Memory B cell (primary cell): ENCODE measurements around the gene ARL5A.

Source experiments
- ATAC-seq: fragments of 150-1000 bp; cut with Tn5 transposase; 2 replicates; pipeline ENCODE4 v1.10.0; 2021; ENCODE audit warnings: low read depth, mild to moderate bottlenecking, moderate library complexity
- DNase-seq, 2 donors: peaks; one replicate each; pipeline ENCODE4 v3.0.0; 2022; ENCODE audit warnings: low spot score in 2 of 2
- H3K27ac Mint-ChIP-seq: one replicate; pipeline ENCODE4 v1.8.0; 2022; ENCODE audit warnings: mild to moderate bottlenecking, moderate library complexity, mixed read lengths
- H3K27me3 Mint-ChIP-seq: one replicate; pipeline ENCODE4 v1.8.0; 2022; ENCODE audit warnings: mixed read lengths
- H3K36me3 Mint-ChIP-seq: one replicate; pipeline ENCODE4 v1.8.0; 2022; ENCODE audit warnings: mild to moderate bottlenecking, mixed read lengths
- H3K4me1 Mint-ChIP-seq: one replicate; pipeline ENCODE4 v1.8.0; 2022; ENCODE audit warnings: mixed read lengths
- H3K4me3 Mint-ChIP-seq: one replicate; pipeline ENCODE4 v1.8.0; 2022; ENCODE audit warnings: mild to moderate bottlenecking, moderate library complexity, mixed read lengths
- H3K9me3 Mint-ChIP-seq: one replicate; pipeline ENCODE4 v1.8.0; 2022; ENCODE audit warnings: mixed read lengths

The ARL5A gene

DNA sequence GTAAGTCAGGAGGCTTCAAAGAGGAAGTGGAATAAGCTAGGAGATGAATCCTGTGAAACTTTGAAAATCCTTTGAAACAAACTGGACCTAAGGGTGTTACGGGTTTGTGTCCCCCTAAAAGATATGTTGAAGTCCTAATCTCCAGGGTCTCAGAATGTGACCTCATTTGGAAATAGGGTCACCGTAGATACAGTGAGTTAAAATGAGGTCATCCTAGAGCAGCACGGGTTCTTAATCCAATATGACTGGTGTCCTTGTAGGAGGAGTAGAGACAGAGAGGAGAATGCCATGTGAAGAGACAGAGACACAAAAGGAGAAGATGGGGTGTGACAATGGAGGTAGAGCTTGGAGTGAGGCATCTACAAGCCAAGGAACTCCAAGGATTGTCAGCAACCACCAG, 67.0 kb downstream of the ARL5A start:
- DNase-seq (no peak), ATAC-seq (no peak)
- peaks cover 1% of the 10 kb centered on the region for H3K9me3 Mint-ChIP-seq
- no peak overlapping the region for H3K27ac Mint-ChIP-seq
- H3K4me1 Mint-ChIP-seq: peaks cover 39% of the 10 kb centered on the region
- H3K4me3 Mint-ChIP-seq: no peak overlapping the region
- H3K36me3 Mint-ChIP-seq: peaks cover 5% of the 10 kb centered on the region
- no peaks in the 10 kb centered on the region for H3K27me3 Mint-ChIP-seq

DNA sequence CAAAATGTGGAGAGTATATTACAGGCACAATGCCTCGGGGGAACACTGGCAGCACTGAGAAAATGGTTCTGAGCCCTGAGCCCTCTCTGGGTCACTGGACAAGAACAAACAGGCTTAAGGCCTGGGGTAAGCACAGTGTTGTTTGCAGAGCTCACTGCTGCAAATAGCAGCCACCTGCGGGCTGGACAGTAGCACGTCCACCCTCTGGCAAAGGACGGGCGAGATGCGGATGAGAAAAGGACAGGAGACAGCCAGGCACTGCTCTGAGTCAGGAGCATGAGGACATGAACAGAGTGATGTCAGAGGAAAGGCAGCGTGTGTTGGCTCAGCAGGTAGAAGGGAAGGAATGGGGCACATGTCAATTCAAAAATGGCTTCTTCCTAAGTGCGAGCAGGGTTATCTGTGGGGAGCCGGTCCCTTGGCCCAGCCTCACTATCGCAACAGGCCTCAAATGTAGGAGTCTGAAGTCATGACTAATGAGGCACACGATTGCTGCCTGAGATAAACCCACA, 68.0 kb downstream of the ARL5A start:
- peaks cover 30% of the 10 kb centered on the region for H3K4me1 Mint-ChIP-seq

DNA sequence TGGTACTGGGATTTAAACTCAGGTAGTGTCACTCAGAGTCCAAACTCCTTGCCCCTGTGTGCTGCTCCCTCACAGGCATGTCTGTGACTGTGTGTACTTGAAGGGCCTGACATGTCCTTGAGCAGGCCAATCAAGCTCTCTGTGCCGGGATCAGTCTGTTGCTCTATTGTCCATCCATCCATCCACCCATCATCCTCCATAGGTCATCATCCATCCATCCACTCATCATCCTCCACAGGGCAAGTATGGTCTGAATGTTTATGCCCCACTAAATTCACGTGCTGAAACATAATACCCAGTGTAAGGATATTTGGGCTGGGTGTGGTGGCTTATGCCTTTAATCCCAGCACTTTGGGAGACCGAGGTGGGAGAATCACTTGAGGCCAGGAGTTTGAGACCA, 69.5 kb downstream of the ARL5A start:
- H3K4me3 Mint-ChIP-seq: no peak overlapping the region
- peaks cover 1% of the 10 kb centered on the region for H3K9me3 Mint-ChIP-seq
- no peak overlapping the region for H3K27ac Mint-ChIP-seq
- H3K4me1 Mint-ChIP-seq: peaks cover 18% of the 10 kb centered on the region
- no peak for DNase-seq
- peaks cover 5% of the 10 kb centered on the region for H3K36me3 Mint-ChIP-seq
- no peak for ATAC-seq
- H3K27me3 Mint-ChIP-seq: no peaks in the 10 kb centered on the region

More for the DNA sequence above, 68.0 kb downstream of the ARL5A start:
- no peaks in the 10 kb centered on the region for H3K27me3 Mint-ChIP-seq
- peaks cover 1% of the 10 kb centered on the region for H3K9me3 Mint-ChIP-seq
- no peak overlapping the region for H3K4me3 Mint-ChIP-seq
- ATAC-seq (no peak), DNase-seq (no peak)
- H3K27ac Mint-ChIP-seq: no peak overlapping the region
- H3K36me3 Mint-ChIP-seq: peaks cover 5% of the 10 kb centered on the region

DNA sequence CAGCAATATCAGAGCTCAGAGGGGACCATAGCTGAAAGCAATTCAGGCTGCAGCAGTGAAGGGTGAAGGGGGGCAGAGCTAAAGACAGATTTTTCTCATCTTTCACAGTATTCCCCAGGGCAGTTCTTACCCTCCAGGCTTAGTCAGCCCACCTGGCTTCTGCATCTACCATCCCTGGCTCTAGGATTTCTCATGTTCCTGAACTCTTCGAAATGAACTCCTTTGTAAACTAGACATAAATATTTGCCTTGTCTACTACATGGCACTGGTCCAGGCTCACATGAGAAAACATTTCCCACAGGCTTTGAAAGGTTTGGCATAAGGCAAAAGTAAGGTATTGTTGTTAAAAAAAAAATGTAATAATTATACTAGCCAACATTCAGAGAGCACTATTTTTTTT, 70.4 kb downstream of the ARL5A start:
- Mint-ChIP-seq H3K27me3 (no peaks in the 10 kb centered on the region), H3K4me1 (peaks cover 12% of the 10 kb centered on the region), H3K4me3 (no peak overlapping the region), H3K9me3 (peaks cover 1% of the 10 kb centered on the region), H3K36me3 (peaks cover 5% of the 10 kb centered on the region), H3K27ac (no peak overlapping the region)
- DNase-seq: no peak
- ATAC-seq: no peak

DNA sequence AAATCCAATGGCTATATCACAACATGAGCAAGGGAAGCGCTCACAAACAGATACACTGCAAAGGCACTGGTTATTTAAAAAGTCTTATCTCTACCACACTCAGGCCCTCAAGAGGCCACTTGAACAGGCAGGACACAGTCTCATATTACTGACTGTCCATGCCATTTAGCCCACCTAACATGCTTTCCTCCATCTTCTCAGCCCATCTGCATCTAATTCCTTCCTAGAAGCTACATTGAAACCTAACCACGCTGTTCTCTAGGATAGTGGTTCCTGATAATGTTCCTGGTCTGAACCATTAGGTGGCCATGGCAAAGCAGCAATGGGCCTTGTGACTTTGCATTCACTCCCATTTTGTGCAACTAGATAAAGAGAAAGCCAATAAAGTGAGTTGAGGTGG, 71.4 kb downstream of the ARL5A start:
- peaks cover 12% of the 10 kb centered on the region for H3K4me1 Mint-ChIP-seq
- peaks cover 1% of the 10 kb centered on the region for H3K9me3 Mint-ChIP-seq
- no peaks in the 10 kb centered on the region for H3K27me3 Mint-ChIP-seq
- no peak for ATAC-seq
- no peak overlapping the region for H3K4me3 Mint-ChIP-seq
- no peak for DNase-seq
- peaks cover 5% of the 10 kb centered on the region for H3K36me3 Mint-ChIP-seq
- H3K27ac Mint-ChIP-seq: no peak overlapping the region

DNA sequence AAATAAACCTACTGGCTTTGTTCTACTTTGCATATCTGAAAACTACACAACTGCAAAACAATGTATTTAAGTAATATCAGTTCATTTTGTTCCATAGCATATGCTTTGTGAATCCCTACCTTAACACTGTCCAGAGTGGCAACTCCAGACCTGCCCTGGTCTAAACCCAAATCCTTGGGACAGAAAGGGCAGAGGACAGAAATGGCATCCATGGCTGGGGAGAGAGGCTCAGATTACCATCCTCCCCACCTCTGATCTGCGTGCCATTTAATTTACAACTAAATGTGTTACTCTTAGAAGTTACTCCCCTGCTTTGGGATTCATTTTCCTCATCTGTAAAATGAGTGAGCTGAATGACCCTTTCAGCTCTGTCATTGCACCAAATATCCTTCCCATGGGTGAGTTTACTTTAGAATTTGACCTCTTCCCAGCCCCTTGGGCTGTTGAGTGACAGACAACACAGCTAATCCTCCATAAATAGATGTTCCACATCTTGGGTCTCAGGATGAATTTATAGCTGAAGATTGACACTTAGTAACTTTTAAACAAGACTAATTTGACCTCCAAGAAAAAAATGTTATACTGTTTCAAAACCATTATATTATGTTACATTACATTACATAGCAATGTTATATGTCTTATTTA, 73.8 kb downstream of the ARL5A start:
- no peak overlapping the region for H3K27ac Mint-ChIP-seq
- ATAC-seq (no peak), DNase-seq (no peak)
- H3K9me3 Mint-ChIP-seq: peaks cover 1% of the 10 kb centered on the region
- peaks cover 9% of the 10 kb centered on the region for H3K4me1 Mint-ChIP-seq
- no peaks in the 10 kb centered on the region for H3K27me3 Mint-ChIP-seq
- H3K4me3 Mint-ChIP-seq: no peak overlapping the region
- peaks cover 3% of the 10 kb centered on the region for H3K36me3 Mint-ChIP-seq

DNA sequence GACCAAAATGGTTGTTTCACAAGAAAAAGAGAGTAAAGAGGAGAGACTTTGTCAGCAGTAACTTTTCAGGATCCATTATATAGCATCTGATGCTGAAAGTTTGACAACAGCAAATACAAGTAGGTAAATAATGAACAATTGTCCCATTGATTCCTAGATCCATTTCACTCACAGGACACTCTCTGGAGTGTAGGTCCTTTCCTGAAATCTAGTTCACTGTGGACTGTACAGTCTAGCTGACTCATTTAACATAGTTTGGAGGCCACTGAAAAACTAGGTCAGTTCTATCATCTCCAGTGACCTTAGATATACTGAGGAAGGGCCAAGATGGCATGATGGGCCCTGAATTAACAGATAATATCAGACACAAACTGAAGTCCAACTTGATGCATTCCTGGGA, 74.7 kb downstream of the ARL5A start:
- no peak overlapping the region for H3K4me3 Mint-ChIP-seq
- no peak overlapping the region for H3K27ac Mint-ChIP-seq
- H3K36me3 Mint-ChIP-seq: peaks cover 3% of the 10 kb centered on the region
- peaks cover 9% of the 10 kb centered on the region for H3K4me1 Mint-ChIP-seq
- H3K9me3 Mint-ChIP-seq: peaks cover 1% of the 10 kb centered on the region
- ATAC-seq: no peak
- no peak for DNase-seq
- H3K27me3 Mint-ChIP-seq: no peaks in the 10 kb centered on the region
